IPS-20b (cell line): Measurements from ENCODE around the gene AP3B1.
A peak's percentile ranks its signal among the peaks of the same experiment; 100 is the strongest.

Experiments used
- H3K27ac ChIP-seq: one replicate; pipeline ENCODE4 v1.5.1; 2013; ENCODE audit warnings: low read length
- H3K27me3 ChIP-seq: 2 replicates; pipeline ENCODE4 v1.6.1; 2013; ENCODE audit warnings: mild to moderate bottlenecking, low read length, inconsistent platforms; ENCODE audit not compliant: insufficient read depth
- H3K36me3 ChIP-seq: 2 replicates; pipeline ENCODE4 v1.6.1; 2013; ENCODE audit warnings: low read depth, mild to moderate bottlenecking, inconsistent platforms, low read length, moderate library complexity; ENCODE audit not compliant: insufficient read depth
- H3K4me1 ChIP-seq: 2 replicates; pipeline ENCODE4 v1.6.1; 2013; ENCODE audit warnings: mild to moderate bottlenecking, control low read depth, inconsistent platforms, low read length, moderate library complexity; ENCODE audit not compliant: insufficient read depth
- H3K4me3 ChIP-seq: 2 replicates; pipeline ENCODE4 v1.5.1; 2013; ENCODE audit warnings: mild to moderate bottlenecking, low read length, inconsistent platforms
- H3K9ac ChIP-seq: 2 replicates; pipeline ENCODE4 v1.6.1; 2013; ENCODE audit warnings: low read depth, mild to moderate bottlenecking, inconsistent platforms, low read length, moderate library complexity
- H3K9me3 ChIP-seq: 2 replicates; pipeline ENCODE4 v1.6.1; 2013; ENCODE audit warnings: mild to moderate bottlenecking, low read depth, low read length, inconsistent platforms; ENCODE audit not compliant: insufficient read depth

Gene AP3B1

GRCh38 chr5:78000191-78000590 lies 294.3 kb downstream of the AP3B1 start:
- Histone ChIP-seq H3K9ac (no peak overlapping the region), H3K27ac (no peak overlapping the region), H3K36me3 (peaks cover 5% of the 10 kb centered on the region; the same call in 1 of the 2 replicates), H3K9me3 (no peaks in the 10 kb centered on the region), H3K27me3 (peaks cover 49% of the 10 kb centered on the region), H3K4me1 (no peaks in the 10 kb centered on the region; the same call in 1 of the 2 replicates), H3K4me3 (no peak overlapping the region)

DNA sequence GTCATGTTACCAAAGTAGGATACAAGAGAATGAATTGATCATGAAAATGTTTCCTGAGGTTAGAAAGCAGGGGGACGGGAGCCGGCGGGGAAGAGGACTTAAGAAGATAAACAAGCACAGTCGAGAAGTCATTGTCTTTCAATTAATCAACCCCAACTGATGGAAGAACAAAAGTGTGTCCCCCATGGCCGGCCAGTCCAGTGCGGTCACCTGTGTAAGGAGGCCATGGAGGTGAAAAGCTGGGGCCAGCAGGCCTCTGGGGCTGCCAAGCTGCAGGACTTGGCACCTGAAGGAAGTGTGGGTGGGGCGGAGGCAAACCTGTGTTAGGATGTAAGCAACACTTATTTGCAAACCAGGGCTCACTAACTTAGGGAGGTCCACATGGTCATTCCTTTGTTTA lies 295.1 kb downstream of the AP3B1 start:
- Histone ChIP-seq H3K27ac (no peak overlapping the region), H3K4me3 (no peak overlapping the region), H3K4me1 (no peaks in the 10 kb centered on the region; the same call in 1 of the 2 replicates), H3K36me3 (peaks cover 5% of the 10 kb centered on the region; the same call in 1 of the 2 replicates), H3K27me3 (peaks cover 51% of the 10 kb centered on the region), H3K9me3 (no peaks in the 10 kb centered on the region), H3K9ac (no peak overlapping the region)

- H3K36me3 ChIP-seq, result no peaks in the 10 kb centered on the region; the same call in 1 of the 2 replicates
- H3K27me3 ChIP-seq, result peaks cover 66% of the 10 kb centered on the region
- no peak overlapping the region for H3K9ac ChIP-seq
- peaks cover 8% of the 10 kb centered on the region for H3K4me1 ChIP-seq
- no peak overlapping the region for H3K27ac ChIP-seq
- no peaks in the 10 kb centered on the region for H3K9me3 ChIP-seq
- H3K4me3 ChIP-seq, result no peak overlapping the region
Observed at GRCh38 chr5:77996943-77997342, 297.6 kb downstream of the AP3B1 start.

GRCh38 chr5:77995793-77996409 lies 298.6 kb downstream of the AP3B1 start:
- H3K27me3 ChIP-seq, result peaks cover 73% of the 10 kb centered on the region
- H3K27ac ChIP-seq, result no peak overlapping the region
- no peaks in the 10 kb centered on the region; the same call in 1 of the 2 replicates for H3K36me3 ChIP-seq
- H3K4me3 ChIP-seq, result no peak overlapping the region
- no peak overlapping the region for H3K9ac ChIP-seq
- no peaks in the 10 kb centered on the region for H3K9me3 ChIP-seq
- H3K4me1 ChIP-seq, result peaks cover 14% of the 10 kb centered on the region

DNA sequence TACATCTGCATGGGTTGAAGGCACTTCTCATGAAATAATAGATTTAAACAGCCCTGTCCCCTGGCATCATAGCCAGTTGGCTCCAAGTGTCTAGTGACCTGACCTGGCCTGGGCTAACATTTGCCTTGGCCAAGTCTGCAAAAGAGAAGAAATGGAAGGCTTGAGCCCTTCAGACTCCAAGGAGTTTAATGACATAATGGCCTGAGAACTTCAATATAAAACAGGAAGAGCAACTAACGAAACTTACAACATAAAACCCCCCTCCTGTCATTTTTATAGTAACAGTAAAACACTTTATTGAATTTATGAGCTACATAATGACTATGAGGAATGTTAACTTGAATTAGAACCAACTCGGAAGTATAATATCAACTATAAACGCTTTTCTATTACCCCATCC lies 299.6 kb downstream of the AP3B1 start:
- no peaks in the 10 kb centered on the region for H3K9me3 ChIP-seq
- H3K4me1 ChIP-seq, result peaks cover 21% of the 10 kb centered on the region
- H3K36me3 ChIP-seq, result no peaks in the 10 kb centered on the region; the same call in 1 of the 2 replicates
- H3K4me3 ChIP-seq, result no peak overlapping the region
- H3K27me3 ChIP-seq, result peaks cover 78% of the 10 kb centered on the region
- H3K27ac ChIP-seq, result no peak overlapping the region
- H3K9ac ChIP-seq, result no peak overlapping the region

DNA sequence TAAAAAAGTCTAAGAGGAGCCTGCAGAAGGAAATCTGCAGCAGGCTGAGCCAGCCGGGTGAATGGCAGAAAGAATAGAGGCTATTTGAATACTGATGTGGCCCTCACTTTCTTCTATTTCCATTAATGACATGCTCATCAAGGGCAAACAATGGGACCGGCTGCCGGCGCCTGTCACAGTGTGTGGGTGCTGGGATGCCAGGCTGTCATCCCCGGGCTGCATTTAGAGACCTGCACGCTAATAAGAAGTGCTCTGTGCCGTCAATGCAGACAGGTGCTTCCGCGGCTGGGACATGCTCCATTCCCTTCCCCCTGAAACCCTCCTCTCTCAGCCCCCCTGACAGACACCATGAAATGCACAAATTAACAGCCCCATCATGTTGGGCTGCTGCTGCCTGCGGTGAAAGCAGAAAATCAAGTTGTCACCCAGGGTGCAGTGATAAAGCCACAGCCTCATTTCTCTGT lies 300.6 kb downstream of the AP3B1 start:
- Histone ChIP-seq H3K27ac (no peak overlapping the region), H3K9ac (no peak overlapping the region), H3K4me1 (peaks cover 25% of the 10 kb centered on the region), H3K9me3 (no peaks in the 10 kb centered on the region), H3K27me3 (peaks cover 76% of the 10 kb centered on the region), H3K4me3 (no peak overlapping the region), H3K36me3 (no peaks in the 10 kb centered on the region)

GRCh38 chr5:77993141-77993854 lies 301.2 kb downstream of the AP3B1 start:
- H3K27ac ChIP-seq, result no peak overlapping the region
- H3K27me3 ChIP-seq, result peaks cover 77% of the 10 kb centered on the region
- peaks cover 25% of the 10 kb centered on the region for H3K4me1 ChIP-seq
- H3K4me3 ChIP-seq, result no peak overlapping the region
- no peak overlapping the region for H3K9ac ChIP-seq
- H3K36me3 ChIP-seq, result no peaks in the 10 kb centered on the region
- no peaks in the 10 kb centered on the region for H3K9me3 ChIP-seq

- Histone ChIP-seq H3K9me3 (no peaks in the 10 kb centered on the region), H3K27me3 (peaks cover 66% of the 10 kb centered on the region), H3K36me3 (no peaks in the 10 kb centered on the region), H3K27ac (no peak overlapping the region), H3K9ac (no peak overlapping the region), H3K4me1 (peaks cover 33% of the 10 kb centered on the region), H3K4me3 (no peak overlapping the region)
Observed at GRCh38 chr5:77991084-77991483, 303.4 kb downstream of the AP3B1 start.

DNA sequence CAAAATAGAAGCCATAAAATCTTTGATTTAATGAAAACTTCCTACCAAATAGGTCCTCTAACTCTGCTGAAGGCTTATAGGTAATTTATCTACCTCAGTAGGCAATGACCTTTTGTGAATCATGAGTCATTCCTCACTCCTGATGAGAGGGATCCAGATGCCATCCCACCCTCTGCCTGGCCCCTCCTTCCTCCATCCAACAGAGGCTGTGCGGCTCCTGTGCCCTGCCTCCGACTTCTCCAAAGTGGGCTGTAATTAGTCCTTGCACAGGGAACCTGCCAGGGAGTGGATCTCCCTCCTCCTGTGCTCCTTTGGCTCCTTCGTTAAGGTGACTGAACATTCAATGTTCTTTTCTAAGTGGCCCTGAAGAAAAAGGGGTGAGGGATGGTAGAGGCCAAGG lies 304.5 kb downstream of the AP3B1 start:
- no peaks in the 10 kb centered on the region for H3K36me3 ChIP-seq
- H3K4me1 ChIP-seq, result peaks cover 35% of the 10 kb centered on the region
- H3K27ac ChIP-seq, result no peak overlapping the region
- no peaks in the 10 kb centered on the region for H3K9me3 ChIP-seq
- no peak overlapping the region for H3K9ac ChIP-seq
- peak overlapping the region; percentile 27; the same call in 1 of the 2 replicates for H3K4me3 ChIP-seq
- peaks cover 61% of the 10 kb centered on the region for H3K27me3 ChIP-seq

DNA sequence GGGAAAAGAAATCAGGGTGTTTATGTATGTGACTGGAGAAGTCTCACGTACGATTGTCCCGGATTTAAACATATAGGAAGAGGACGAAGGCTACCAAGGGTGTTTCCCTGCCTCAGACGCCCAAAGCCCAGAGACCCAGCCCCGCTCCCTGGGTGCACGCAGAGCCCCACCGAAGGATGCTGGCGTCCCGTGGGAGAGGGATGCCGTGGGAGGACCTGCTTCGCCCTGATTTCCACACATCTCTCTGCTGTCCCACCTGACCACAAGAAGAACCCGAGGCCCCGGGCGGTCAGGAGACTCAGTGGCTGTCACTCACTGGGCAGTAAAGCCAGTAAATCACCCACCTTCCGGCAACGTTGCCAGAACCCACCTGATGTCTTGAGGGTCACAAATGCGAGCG lies 306.5 kb downstream of the AP3B1 start:
- Histone ChIP-seq H3K27ac (no peak overlapping the region), H3K9ac (no peak overlapping the region), H3K9me3 (no peaks in the 10 kb centered on the region), H3K36me3 (no peaks in the 10 kb centered on the region), H3K4me3 (no peak overlapping the region), H3K4me1 (peaks cover 37% of the 10 kb centered on the region), H3K27me3 (peaks cover 55% of the 10 kb centered on the region)

DNA sequence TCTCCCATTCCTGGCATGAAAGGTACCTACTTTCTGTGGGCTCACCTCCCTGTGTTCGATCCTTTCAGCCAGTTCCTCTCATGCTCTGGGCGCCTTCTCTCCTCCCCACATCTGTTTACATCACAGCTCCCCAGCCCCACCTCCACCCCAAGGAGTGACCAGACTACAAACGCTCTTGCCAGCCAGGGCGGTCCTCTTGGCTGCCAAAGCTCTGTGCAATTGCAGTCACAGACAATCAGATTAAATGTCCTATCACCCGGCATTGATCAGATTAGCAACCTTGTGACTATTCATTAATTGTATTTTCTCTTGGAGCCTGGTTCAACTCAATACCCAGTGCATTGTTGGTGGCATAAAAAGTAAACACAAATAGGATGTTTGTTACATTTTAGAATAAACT lies 307.2 kb downstream of the AP3B1 start:
- peaks cover 48% of the 10 kb centered on the region for H3K27me3 ChIP-seq
- H3K4me3 ChIP-seq, result no peak overlapping the region
- H3K27ac ChIP-seq, result no peak overlapping the region
- H3K4me1 ChIP-seq, result peaks cover 38% of the 10 kb centered on the region
- H3K36me3 ChIP-seq, result no peaks in the 10 kb centered on the region
- H3K9me3 ChIP-seq, result no peaks in the 10 kb centered on the region
- no peak overlapping the region for H3K9ac ChIP-seq

DNA sequence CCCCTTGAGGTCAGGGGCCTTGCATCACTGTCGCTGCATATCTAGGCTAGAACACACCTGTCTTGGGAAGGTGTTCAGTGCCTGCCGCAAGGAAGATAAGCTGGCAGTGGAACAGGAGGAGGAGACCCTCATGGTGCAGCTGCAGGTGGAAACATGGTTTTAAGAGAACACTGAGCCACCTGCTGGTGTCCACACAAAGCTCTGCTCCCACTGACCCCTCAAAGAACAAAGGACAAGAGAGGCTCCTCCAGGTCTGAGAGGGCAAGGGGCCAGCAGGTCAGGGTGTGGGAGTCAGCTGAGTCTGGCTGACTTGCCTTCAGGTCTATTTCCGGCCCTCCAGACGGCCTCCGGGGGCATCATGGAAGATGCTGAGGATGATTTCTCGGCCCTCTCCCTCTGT lies 308.2 kb downstream of the AP3B1 start:
- Histone ChIP-seq H3K36me3 (no peaks in the 10 kb centered on the region), H3K27ac (no peak overlapping the region), H3K9ac (no peak overlapping the region), H3K4me3 (no peak overlapping the region), H3K4me1 (peaks cover 33% of the 10 kb centered on the region), H3K27me3 (peaks cover 44% of the 10 kb centered on the region), H3K9me3 (no peaks in the 10 kb centered on the region)
